HG03045 (cell line): ENCODE measurements around the gene CACNA2D4.

Source experiments
- ATAC-seq: cut with Tn5 transposase; IDR thresholded peaks from one replicate; pipeline ENCODE4 v1.9.1; 2021; ENCODE audit warnings: mild to moderate bottlenecking, moderate library complexity; ENCODE audit not compliant: unreplicated experiment

Gene CACNA2D4

DNA sequence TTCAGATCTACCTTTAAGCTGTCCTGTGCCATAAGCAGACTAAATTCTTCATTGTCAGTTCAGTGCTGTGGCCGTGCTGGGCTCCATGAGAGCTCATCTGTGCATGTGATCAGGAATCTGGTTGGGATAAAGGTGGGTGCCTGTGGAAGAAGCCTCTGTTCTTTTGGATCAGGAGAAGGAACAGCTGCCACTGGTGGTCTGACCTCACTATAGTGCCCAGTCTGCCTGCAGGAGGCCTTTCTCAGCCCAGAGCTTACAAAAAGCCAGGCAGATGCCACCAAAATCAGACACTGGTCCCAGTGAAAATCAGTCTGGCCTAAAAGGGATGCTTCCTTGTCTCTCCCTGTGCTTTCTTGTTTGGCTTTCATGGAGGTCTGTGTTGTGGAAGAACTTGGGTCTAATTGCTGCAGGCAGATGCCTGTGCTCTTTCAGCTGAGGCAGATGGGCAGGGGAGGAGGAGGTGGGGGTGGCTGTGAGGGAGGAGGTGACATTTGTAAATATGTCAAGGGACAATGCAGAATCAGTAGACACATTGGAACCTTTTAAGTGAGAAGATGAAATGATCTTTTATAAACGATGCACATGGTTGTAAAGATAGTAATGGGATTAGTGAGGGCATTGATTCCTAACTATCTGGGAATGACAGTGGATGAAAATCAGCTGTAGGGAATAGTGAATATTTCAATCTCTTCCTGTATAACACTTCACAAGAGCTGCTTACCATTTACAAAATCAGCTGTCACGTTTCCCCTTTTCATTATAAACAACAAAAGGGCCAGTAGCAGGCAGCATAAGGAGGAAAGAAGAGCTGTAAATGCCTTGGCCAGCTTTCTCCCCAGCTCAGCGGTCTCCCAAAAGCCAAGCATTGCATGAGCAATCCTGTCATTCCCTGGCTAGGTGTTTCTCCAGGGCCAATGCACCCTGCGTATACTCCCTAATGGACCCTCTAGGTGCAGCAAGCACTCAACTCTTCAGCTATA, 44.6 kb downstream of the CACNA2D4 start:
- ATAC-seq: no peak

DNA sequence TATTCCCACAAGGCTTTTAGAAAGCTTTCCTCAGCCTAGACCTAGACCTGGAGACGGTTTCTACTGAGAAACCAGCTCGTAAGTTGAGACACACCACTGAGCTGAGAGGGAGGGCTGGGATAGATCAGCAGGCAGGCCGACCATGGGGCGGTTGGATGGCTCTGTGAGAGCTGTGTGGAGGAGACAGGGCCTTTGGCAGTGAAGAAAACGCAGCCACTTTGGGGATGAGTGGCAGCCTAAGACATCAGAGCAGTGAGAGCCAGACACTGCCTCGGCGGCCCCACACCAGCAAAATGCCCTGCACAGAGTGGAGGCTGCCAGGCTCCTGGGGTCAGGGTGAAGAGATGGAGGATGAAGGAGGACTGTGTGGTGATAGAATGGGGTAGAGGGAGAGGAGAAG, 46.0 kb downstream of the CACNA2D4 start:
- no peak for ATAC-seq

DNA sequence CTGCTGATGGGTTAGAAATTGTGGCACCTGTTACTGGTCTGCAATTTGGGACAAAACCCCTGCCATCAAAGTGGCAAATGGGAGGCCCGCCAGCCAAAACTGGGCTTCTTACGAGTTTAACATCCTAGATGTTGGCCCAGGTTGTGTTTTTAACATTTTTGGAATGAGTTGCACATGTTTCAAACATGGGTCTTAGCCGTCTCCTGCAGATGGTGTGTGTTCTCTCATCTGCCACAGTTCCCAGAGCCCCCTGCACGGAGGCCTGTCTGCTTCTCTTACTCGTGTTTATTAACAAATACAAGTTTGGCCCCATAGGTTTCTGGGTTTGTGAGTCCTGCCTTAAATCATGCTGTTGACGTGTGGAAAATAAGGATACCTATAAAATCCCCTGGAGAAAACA, 46.5 kb downstream of the CACNA2D4 start:
- ATAC-seq: no peak

DNA sequence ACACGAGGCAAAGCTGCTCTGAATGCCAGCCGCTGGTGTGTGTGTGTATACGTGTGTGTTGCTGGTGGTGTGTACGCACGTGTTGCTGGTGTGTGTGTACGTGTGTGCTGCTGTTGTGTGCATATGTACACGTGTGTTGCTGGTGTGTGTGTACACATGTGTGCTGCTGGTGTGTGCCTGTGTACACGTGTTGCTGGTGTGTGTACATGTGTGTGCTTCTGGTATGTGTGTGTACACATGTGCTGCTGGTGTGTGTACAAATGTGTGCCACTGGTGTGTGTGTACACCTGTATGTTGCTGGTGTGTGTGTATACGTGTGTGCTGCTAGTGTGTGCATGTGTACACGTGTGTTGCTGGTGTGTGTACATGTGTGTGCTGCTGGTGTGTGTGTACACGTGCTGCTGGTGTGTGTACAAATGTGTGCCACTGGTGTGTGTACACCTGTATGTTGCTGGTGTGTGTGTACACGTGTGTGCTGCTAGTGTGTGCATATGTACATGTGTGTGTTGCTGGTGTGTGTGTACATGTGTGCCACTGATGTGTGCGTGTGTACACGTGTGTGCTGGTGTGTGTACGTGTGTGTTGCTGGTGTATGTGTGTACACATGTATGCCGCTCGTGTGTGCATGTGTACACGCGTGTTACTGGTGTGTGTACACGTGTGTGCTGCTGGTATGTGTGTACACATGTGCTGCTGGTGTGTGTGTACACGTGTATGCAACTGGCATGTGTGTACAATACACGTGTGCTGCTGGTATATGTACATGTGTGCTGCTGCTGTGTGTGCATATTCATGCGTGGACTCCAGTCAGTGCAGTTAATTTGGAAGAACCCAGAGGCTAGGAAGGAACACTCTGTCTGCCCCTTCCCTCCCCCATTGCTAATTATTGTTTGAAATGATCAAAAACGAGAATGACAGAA, 47.2 kb downstream of the CACNA2D4 start:
- ATAC-seq: no peak

DNA sequence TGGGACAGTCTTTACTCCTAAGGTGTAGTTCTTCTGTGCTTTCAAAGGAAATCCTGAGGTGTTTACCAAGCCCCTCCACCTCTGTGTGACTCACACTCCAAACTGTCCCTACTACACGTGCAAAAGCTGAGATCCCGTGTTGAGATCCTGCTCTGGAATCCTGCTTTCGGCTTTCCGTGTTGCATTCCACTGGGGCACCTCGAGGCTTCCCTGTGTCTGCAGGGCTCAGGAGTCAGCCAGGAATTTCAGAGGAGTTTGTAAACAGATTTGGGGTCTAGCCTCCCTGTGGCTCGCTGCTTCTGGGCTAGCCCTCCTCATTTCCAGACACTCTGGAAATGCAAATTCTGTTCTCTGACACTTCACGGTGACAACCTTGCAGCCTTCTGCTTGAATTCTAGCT, 48.4 kb downstream of the CACNA2D4 start:
- ATAC-seq: no peak

DNA sequence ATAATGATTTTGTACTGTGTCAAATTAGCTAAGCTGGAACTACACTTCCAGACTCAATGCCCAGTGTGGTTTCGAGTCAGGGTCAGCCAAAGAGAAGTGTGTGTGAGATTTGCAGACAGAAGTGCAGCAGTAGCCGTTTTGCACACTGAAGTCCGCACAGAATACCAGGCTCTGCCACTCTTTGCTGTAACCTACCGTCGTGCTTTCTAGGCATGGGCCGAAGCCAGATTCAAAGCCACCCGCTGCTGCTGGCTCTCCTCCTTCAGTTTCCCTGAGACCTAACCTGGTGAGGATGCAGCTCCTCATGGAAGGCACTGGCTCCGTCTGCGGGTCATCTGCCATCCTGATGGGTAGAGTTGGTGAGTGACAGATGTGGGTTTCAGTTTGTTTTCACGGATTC, 49.3 kb downstream of the CACNA2D4 start:
- no peak for ATAC-seq

DNA sequence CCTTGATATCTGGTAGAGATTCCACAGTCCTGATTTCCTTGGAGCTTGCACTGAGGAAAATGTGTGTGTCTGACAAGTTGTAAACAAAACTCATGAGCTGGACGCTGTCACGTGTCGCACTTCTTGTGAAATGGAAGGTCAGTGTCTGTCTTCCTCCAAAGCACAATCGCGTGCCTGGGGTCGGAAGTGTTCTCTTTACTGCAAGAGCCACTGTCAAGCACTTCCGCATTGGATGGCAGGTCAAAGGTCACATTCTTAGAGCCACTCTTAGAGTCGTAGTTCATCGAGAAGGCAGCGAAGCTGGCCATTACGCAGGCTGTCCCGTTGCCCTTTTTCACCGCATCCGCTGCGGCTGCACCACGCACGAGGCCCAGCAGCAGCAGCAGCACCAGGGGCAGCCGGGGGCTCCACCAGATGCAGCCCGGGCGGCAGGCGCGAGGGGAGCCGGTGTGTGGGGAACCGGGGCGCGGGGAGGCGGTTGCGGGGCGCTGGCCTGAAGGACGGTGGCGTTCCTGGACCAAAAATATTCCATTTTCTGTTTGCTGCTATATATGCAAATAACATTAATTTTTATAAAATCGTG, 53.1 kb downstream of the CACNA2D4 start:
- no peak for ATAC-seq

DNA sequence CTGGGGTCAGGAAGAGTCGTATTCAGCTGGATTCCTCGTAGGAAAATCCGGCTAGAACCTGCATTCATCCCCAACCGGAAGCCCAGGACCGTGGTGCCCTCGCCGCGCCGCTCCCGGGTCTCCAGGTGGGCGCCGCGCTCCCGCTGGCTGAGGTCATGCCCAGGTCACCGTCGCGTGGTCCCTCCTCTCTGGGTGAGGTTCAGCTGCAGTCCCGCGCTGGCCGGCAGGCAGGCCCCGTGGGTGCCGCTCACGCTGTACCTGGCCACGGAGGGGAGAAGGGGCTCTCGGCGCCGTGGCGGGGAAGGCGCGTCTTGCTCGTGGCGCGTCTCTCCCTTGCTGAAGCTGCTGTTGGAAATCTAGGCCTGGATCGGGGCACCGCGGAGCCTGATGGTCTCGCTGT, 53.6 kb downstream of the CACNA2D4 start:
- no peak for ATAC-seq

DNA sequence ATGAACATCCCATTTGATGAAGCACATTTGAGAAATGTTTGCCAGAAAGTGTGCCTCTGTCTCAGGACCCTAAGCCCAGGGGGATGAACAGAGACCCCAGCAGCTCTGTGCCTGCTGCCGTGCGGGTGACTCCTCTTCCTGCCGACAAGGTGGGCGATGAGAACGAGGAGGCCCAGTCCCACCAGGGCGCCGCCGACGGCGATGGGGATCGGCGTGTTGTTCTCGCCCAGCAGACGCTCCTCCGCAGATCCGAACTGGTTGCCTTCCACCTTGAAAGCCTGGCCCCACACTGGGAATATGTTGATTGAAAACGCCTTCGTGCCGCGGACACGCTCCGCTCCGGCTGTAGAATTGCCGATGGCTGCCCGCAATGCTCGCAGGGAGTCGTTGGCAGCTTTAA, 54.0 kb downstream of the CACNA2D4 start:
- ATAC-seq: no peak

DNA sequence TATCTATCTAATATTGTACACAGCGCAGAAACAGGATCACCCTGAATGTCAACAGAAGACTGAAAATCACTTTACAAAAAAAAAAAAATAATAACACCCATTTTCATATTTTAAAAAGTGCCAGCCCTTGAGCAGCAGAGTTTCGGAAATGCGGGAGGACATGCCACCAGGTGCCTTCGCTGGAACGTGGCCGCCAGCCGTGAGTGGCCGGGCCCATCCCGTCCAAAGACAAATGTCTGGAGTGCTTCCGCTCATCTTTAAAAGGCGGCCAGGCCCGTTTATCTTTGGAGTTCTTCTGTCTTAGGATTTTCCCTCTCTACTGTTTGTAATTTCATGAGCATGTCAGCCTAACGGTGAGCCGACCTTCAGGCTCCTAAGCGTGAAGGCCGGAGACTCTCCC, 54.6 kb downstream of the CACNA2D4 start:
- no peak for ATAC-seq

DNA sequence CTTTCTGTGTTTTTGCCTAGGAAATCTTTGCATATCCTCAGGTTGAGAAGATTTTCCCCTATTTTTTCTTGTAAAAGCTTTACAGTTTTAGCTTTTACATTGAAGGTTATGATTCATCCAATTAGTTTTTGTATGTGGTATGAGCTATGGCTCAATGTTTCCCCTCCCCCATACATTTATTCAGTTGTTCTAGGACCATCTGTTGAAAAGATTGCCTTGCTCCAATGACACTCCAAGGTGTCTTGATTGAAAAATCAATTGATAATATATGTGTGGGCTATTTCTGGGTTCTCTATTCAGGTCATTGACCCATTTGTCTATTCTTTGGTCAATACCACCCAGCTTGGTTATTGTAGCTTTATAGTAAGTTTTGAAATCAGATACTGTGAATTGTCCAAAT, 55.5 kb downstream of the CACNA2D4 start:
- ATAC-seq: no peak

DNA sequence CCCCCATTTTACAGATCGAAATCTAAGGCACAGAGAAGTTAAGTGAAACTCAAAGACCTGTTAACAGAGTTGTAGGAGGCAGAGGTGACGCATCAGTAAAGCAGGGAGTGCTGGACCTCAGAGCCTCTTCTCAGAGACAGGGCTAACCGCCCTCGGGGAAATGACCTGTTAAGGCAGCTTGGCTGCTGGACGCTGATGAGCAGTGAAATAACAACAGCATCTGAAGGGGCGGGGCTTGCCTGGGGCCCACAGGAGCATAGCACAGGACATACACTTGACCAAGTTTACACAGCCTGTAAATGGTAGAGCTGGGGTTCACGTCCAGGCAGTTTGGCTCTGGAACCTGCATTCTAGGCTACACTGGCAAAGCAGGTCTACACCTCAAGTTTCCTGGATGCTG, 58.8 kb downstream of the CACNA2D4 start:
- ATAC-seq: no peak

DNA sequence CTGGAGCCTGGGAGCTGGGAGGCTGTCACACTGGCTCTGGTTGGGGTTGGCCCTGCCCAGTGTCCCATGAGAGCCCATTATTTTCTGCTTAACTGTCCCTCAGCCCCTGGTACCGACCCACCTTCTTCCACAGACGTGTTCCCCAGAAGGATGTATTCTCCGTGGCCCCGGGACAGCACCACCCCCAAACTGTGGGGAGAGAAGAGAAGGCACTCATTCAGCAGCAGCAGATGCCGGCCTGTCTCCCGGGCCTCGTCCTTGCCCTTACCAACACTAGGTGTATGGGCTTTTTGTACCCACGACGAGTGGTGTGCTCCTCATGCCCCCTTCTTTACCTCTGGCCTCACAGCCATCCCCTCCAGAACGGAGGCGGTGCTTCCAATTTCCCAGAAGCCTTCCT, 60.0 kb downstream of the CACNA2D4 start:
- ATAC-seq: no peak

DNA sequence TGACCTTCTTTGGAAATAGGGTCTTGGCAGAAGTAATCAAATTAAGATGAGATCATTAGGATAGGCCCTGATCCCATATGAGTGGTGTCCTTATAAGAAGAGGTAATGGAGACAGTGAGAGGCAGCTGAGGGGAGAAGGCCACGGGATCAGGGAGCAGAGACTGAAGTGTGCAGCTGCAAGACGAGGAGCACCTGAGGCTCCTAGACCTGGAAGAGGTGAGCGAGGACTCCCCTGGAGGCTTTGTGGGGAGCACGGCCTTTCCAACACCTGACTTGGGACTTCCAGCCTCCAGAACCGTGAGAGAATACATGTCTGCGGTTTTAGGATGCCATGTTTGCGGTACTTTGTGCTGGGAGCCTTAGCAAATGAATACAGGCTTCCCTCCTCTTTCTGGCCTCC, 60.6 kb downstream of the CACNA2D4 start:
- no peak for ATAC-seq

DNA sequence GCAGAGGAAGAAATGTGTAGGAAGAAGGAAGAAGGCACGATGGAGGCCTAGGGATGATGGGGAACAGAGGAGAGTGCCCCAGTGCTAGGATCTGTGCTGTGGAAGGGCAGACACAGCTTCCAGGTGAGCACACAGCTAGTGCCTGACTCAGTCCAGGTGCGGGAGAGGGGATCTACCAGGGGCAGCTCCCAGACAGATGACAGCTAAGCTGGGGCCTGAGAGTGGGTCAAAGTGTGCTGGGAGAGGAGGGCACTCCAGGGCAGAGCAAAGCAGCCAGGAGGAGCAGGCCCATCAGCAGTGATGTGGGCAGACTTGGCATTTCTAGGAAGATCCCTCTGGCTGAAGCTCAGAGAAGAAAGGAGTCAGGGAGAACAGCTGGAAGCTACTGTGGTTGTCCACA, 61.4 kb downstream of the CACNA2D4 start:
- no peak for ATAC-seq

DNA sequence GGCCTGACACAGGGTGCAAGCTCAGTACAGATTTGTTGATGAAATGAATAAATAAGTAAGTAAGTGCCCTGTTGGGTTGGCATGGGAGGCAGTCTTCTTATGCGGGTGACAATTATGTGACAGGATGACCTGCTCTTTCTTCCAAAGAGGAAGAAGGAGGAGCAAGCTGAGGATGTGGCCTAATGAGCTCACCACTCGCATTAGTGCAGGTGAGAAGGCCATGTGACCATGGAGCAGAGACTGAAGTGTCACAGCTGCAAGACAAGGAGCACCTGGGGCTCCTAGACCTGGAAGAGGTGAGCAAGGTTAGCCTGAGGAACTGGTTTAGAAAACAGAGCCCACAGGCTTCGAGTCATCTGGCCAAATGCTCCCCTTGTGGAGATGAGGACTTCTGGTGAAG, 63.2 kb downstream of the CACNA2D4 start:
- no peak for ATAC-seq

DNA sequence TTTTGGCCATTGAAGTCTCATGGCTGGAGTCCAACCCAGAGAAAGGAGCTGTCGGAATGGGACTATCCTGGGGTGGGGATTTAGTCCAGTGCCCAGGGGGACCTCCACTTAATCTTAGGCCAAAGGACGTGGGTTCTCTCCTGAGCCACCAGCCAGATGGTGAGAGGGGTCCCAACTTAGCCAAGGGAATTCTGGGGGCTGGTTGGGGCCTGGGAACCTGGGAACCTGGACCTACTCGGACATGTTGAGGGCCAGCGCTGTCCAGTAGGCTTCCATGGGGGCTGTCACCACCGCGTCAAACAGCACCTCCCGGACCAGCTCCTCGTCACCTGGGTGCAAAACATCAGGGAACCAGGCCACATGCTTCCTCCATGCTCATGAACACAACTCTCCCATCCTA, 64.7 kb downstream of the CACNA2D4 start:
- no peak for ATAC-seq

DNA sequence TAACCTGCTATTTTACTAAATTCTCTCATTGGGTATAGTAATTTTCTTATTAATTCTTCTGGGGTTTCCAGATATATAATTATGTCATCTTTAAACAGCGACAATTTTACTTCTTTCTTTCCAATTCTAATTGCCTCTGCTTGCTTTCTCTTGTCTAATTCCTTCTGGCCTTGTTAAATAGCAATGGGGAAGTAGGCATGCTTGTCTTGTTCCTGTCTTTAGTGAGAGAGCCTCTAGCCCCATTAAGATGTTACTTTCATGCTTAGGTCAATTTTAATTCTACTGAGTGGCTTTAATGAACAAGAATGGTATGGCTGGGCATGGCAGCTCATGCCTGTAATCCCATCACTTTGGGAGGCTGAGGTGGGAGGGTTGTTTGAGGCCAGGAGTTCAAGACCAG, 66.4 kb downstream of the CACNA2D4 start:
- ATAC-seq: no peak

DNA sequence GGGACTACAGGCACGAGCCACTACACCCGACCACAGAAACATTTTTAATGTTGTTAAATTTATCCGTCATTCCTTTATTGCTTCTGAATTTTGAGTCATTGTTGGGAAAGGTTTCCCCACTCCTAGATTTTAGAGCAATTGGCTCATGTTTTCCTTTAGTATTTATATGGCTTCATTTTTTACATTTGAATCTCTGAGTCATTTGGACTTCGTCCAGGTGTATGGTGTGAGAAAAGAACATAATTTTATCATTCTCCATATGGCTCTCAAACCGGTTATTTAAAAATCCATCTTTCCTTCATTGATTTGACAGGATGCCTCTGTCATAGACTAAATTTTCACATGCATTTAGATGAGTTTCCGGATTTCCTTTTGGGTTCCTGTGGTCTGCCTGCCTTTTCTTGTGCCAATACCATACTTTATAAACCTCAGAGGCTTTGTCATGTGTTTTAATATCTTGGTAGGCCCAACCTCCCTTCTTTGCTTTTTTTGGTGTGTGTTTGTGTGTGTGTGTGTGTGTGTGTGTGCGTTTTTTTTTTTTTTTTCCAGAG, 67.2 kb downstream of the CACNA2D4 start:
- no peak for ATAC-seq

DNA sequence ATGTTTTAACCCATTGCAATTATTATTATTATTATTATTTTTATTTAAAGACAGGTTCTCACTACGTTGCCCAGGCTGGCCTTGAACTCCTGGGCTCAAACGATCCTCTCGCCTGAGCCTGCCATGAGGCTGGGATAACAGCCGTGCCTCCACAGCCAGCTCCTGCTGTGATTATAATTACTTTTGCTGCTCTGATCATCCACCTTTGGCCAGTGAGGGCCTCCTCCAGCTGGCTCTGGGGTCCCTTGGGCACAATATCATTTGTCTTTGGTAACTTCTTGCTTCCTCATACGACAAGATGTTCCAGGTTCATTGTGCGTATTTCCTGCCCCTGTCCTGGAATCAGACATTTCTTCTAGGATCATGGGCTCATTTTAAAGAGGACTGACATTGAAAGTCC, 69.7 kb downstream of the CACNA2D4 start:
- ATAC-seq: no peak

DNA sequence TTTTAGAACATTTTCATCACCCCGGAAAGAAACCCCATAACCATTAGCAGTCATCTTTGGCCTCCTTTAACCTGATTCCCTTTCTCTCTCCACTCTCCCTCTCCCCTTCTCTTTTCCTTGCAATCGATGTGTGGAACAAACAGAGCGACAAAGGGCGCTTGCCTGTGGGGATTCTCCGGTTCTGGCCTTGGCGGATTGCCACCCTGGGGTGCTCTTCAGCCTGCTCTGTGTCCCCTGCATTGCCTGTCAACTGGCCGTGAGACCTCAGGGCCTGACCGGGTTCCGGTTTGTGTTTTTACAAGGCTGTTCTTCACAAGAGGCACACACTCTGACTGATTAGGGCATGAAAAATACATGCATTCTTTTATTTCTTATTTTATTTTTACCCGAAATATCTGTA, 70.3 kb downstream of the CACNA2D4 start:
- ATAC-seq: no peak
